Heart right ventricle (tissue), 16 donors: ENCODE results near the gene POLA1. TPM values are rescaled to one million over a fixed set of nuclear protein-coding genes. Genes with fewer than 3 reads are reported as not detected.

ENCODE experiments used
- ATAC-seq, 8 donors: fragments of 200-7000 bp; cut with Tn5 transposase; one replicate each; pipeline ENCODE4 v1.9.1; 2020; ENCODE audit warnings: mild to moderate bottlenecking in 8 of 8, moderate library complexity in 8 of 8, moderate number of reproducible peaks in 1 of 8
- DNase-seq, 2 donors: peaks; one replicate each; pipeline ENCODE4 v3.0.0-alpha.2; 2020
- H3K27ac ChIP-seq, 10 donors: fragments of 200-600 bp; sonication (generic) in 2 of 10; one replicate each; pipeline versions ENCODE4 v1.5.0 to v1.8.0; 2020 to 2022; ENCODE audit warnings: mild to moderate bottlenecking in 3 of 10
- H3K27me3 ChIP-seq, 7 donors: fragments of 200-600 bp; one replicate each; pipeline ENCODE4 v1.8.0; 2021 to 2022; ENCODE audit warnings: mild to moderate bottlenecking in 2 of 7
- H3K36me3 ChIP-seq, 9 donors: fragments of 200-600 bp; sonication (generic) in 1 of 9; one replicate each; pipeline versions ENCODE4 v1.5.0 to v1.8.0; 2020 to 2022; ENCODE audit warnings: mild to moderate bottlenecking in 2 of 9
- H3K4me1 ChIP-seq, 9 donors: fragments of 200-600 bp; sonication (generic) in 1 of 9; one replicate each; pipeline versions ENCODE4 v1.5.0 to v1.8.0; 2020 to 2022; ENCODE audit warnings: mild to moderate bottlenecking in 4 of 9
- H3K4me3 ChIP-seq, 10 donors: fragments of 200-600 bp; sonication (generic) in 2 of 10; one replicate each; pipeline versions ENCODE4 v1.5.0 to v1.8.0; 2020 to 2022; ENCODE audit warnings: mild to moderate bottlenecking in 7 of 10, moderate library complexity in 2 of 10
- H3K9me3 ChIP-seq, 11 donors: fragments of 200-600 bp in 10 of 11; sonication (generic) in 2 of 11; one replicate each; pipeline versions ENCODE4 v1.5.0 to v1.8.0; 2013 to 2022; ENCODE audit warnings: mild to moderate bottlenecking in 2 of 11, control low read depth in 1 of 11, moderate library complexity in 1 of 11
- CTCF ChIP-seq, 9 donors: fragments of 200-600 bp; sonication (generic) in 2 of 9; IDR thresholded peaks; one replicate each; pipeline versions ENCODE4 v1.5.0 to v1.8.0; 2021 to 2022; ENCODE audit warnings: antibody characterized with exemption in 9 of 9, mild to moderate bottlenecking in 5 of 9, moderate library complexity in 1 of 9
- WGBS, 2 donors: extraction: QIAGEN DNeasy Blood & Tissue Kit; methylation state at CpG; one replicate each; pipeline ENCODE4 v1.1.7; 2013; ENCODE audit warnings: inconsistent platforms in 1 of 2; 5-methylcytosine and 5-hydroxymethylcytosine counted together
- intact Hi-C, 10 donors: fragments of 100-400 bp; cut with DNase I; formaldehyde crosslinking; loops; one replicate each; pipeline versions ENCODE4 v1.11.1 to v1.14.2; 2022
- polyA plus RNA-seq, 2 donors: library from polyadenylated mRNA; stranded (reverse); fragments of 200-250 nt; gene quantifications; one replicate each; pipeline ENCODE4 v1.2.3, GENCODE V29; 2013
- total RNA-seq, 10 donors: library from RNA; stranded (reverse); fragmentation: NEBNext Ultra II Directional in 3 of 10; extraction: Animal tissue kit (Norgen Biotek cat#: 25700) in 3 of 10; gene quantifications; one replicate each; pipeline versions ENCODE4 v1.2.1 to v1.2.4, GENCODE V29; 2021 to 2023
- donor health status: Arrhythmogenic right ventricular cardiomyopathy.
- donor health status: ischemic (EF 13 %, LVEDD 7.1; RV severe dilation, severe dysfunction).
- donor health status: healthy with polysubstance abuse.
- donor health status: DM: no; HTN: yes; CAD: no.
- donor health status: DM: no; HTN: no; CAD: no.
- donor health status: ischemic (EF 25% LVEDD 6.9; RV normal size, moderate dysfunction).
- donor health status: ischemic (EF 25% LVEDD 5.7; RV mildly dilated, moderate dysfunction).
- donor health status: healthy.
- donor health status: DM: yes; HTN: yes; CAD: no.
- donor health status: Ischemic cardiomyopathy.
- donor health status: ischemic (EF 35%, LVEDD 5.7; RV mildly dilated, moderate dysfunction).
- donor health status: nonischemic (EF 11% LVEDD 7.7; RV severe dilation, severe dysfunction).
- donor health status: DM: yes; HTN: yes; CAD: no.
- donor health status: PGD.
- donor health status: ischemic (EF 29% LVEDD 5.4; RV normal size, mild dysfunction).
- donor health status: nonischemic (EF 23%, LVEDD 6.1; RV moderate dilation, normal function).

POLA1 gene
- total and polyA plus RNA-seq, 12 donors, result 2.6 to 8.5 (median 6.1) TPM

- H3K4me1 ChIP-seq, result peaks cover 0 to 9% (median 0%) of the 10 kb centered on the region in 9 donors
- no peak for TF ChIP-seq CTCF (IDR thresholded peaks at IDR 0.05)
- H3K4me3 ChIP-seq, result no peak overlapping the region
- H3K27me3 ChIP-seq, result no peaks in the 10 kb centered on the region
- DNase-seq (no peak), ATAC-seq (no peak)
- H3K27ac ChIP-seq, result no peak overlapping the region
- intact Hi-C loops, result no loop called here
- H3K9me3 ChIP-seq, result no peaks in the 10 kb centered on the region
- peaks cover 0 to 9% (median 0%) of the 10 kb centered on the region in 9 donors for H3K36me3 ChIP-seq
- 48 to 59% methylated on average over 4 of the region's 4 CpGs for WGBS, 2 donors
Observed at GRCh38 chrX:24760363-24761000, 66.8 kb downstream of the POLA1 start.

- DNase-seq (no peak), ATAC-seq (no peak)
- no peak overlapping the region for H3K4me3 ChIP-seq
- no peak overlapping the region for H3K27ac ChIP-seq
- intact Hi-C loops, result no loop called here
- H3K4me1 ChIP-seq, result peaks cover 0 to 9% (median 0%) of the 10 kb centered on the region in 9 donors
- H3K27me3 ChIP-seq, result no peaks in the 10 kb centered on the region
- TF ChIP-seq CTCF (IDR thresholded peaks at IDR 0.05), result no peak
- WGBS, 2 donors, result 89 to 92% methylated on average over 6 of the region's 6 CpGs
- H3K9me3 ChIP-seq, result no peaks in the 10 kb centered on the region
- peaks cover 0 to 13% (median 0%) of the 10 kb centered on the region in 9 donors for H3K36me3 ChIP-seq
Observed at GRCh38 chrX:24761306-24761705, 67.6 kb downstream of the POLA1 start.

- intact Hi-C loops, result no loop called here
Observed at GRCh38 chrX:24763989-24764388, 70.3 kb downstream of the POLA1 start.

GRCh38 chrX:24767557-24767956, 73.8 kb downstream of the POLA1 start:
- no peak for ATAC-seq
- no peak overlapping the region for H3K4me3 ChIP-seq

More at GRCh38 chrX:24763989-24764388, 70.3 kb downstream of the POLA1 start:
- H3K4me1 ChIP-seq, result peaks cover 0 to 9% (median 0%) of the 10 kb centered on the region in 9 donors
- no peaks in the 10 kb centered on the region for H3K9me3 ChIP-seq
- peaks cover 0 to 16% (median 0%) of the 10 kb centered on the region in 9 donors for H3K36me3 ChIP-seq
- DNase-seq (no peak), ATAC-seq (no peak)
- peaks cover 0 to under 1% (median 0%) of the 10 kb centered on the region in 7 donors for H3K27me3 ChIP-seq
- no peak overlapping the region for H3K4me3 ChIP-seq
- H3K27ac ChIP-seq, result no peak overlapping the region
- no peak for TF ChIP-seq CTCF (IDR thresholded peaks at IDR 0.05)
- 89 to 91% methylated on average over 3 of the region's 3 CpGs for WGBS, 2 donors

More at GRCh38 chrX:24767557-24767956, 73.8 kb downstream of the POLA1 start:
- H3K36me3 ChIP-seq, result peaks cover 0 to 17% (median 0%) of the 10 kb centered on the region in 9 donors
- intact Hi-C loops, result no loop called here
- 100% methylated on average over 1 of the region's 1 CpG for WGBS, 2 donors
- H3K27me3 ChIP-seq, result peaks cover 0 to 8% (median 0%) of the 10 kb centered on the region in 7 donors
- H3K9me3 ChIP-seq, result no peaks in the 10 kb centered on the region
- no peaks in the 10 kb centered on the region for H3K4me1 ChIP-seq
- TF ChIP-seq CTCF (IDR thresholded peaks at IDR 0.05), result no peak
- no peak for DNase-seq
- no peak overlapping the region for H3K27ac ChIP-seq
